HPDE6-E6E7 (cell line): ENCODE data around the gene PKD1.

Experiments used
- DNase-seq: peaks from one replicate; pipeline ENCODE4 v3.0.0; 2011; ENCODE audit warnings: missing footprints; ENCODE audit errors: extremely low spot score

Gene PKD1

DNA sequence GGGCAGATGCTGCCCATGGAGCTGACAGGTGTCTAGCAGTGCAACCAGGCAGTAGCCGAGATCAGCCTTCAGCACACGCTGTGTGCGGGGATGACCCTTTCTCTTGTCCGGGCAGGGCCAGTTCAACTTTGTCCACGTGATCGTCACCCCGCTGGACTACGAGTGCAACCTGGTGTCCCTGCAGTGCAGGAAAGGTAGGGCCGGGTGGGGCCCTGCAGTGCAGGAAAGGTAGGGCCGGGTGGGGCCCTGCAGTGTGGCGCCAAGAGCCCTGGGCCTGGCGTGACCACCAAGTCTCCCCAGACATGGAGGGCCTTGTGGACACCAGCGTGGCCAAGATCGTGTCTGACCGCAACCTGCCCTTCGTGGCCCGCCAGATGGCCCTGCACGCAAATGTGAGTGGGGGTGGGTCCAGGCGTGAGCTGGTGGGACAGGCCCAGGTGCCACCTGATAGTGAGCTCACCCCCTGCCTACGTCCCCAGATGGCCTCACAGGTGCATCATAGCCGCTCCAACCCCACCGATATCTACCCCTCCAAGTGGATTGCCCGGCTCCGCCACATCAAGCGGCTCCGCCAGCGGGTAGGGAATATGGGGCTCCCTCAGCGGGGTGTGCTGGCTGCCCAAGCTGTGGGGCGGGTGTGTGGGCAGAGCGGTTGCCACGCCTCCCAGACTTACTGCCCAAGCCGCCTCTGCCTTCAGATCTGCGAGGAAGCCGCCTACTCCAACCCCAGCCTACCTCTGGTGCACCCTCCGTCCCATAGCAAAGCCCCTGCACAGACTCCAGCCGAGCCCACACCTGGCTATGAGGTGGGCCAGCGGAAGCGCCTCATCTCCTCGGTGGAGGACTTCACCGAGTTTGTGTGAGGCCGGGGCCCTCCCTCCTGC is 47.7 kb downstream of the PKD1 start:
- no peak for DNase-seq

DNA sequence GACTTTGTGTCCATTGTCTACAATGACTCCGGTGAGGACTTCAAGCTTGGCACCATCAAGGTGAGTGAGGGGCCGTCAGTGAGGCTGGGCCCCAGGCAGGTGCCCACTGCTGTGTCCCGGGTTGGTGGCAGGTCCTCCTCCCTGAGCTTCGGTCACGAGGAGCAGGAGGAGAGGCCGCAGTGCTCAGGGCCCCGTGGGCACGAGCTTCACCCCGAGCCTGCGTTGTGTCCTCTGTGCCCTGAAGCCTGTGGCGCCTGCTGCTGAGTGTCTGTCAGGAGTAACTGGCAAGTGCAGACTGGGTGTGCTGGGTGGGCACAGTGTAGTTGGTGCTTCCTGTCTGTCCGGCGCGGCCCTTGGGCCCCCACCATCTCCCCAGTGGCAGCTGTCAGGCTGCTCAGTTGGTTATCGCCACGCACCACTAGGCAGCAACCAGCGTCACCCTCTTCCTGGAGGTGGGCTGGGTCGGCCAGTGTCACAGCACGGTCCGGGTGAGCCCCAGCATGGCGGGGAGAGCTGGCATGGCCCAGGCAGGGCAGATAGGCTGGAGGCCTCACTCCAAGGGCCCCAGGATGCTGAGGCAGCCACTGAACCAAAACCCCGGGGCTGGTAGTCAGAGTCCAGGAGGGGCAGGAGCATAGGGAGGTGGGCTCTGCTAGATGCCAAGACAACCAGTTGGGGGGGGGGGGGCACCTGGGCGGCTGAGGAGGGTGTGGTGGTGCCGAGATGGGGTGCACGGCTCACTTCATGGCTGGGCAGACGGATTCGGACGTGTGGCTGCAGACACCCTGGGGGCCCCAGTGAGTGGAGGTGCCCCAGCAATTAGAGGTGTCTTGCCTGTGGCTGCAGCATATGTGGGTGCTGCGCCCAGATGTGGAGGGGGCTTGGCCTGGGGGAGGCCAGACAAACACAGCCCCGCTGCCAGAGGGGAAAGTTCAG is 48.6 kb downstream of the PKD1 start:
- no peak for DNase-seq

DNA sequence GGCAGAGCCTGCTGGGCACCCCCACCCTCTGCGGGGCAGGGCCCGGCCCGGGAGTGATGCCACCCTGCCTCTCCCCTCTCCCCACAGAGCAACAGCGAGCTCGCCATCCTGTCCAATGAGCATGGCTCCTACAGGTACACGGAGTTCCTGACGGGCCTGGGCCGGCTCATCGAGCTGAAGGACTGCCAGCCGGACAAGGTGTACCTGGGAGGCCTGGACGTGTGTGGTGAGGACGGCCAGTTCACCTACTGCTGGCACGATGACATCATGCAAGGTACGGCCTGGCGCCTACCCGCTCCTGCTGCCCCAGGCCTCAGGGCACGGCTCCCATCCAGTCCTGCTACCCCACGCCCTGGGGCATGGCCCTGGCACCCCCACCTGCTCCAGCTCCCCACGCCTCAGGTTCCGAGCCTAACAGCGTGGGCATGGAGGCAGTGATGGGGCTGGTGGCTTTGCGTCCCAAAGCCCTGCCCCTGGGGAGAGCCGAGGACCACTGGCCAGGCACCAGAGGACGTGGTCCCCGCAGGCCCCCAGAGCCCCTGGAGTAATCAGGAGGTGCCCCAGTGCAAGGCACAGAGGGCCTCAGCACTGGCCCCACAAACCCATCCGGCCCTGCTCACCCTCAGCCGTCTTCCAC is 49.5 kb downstream of the PKD1 start:
- no peak for DNase-seq

DNA sequence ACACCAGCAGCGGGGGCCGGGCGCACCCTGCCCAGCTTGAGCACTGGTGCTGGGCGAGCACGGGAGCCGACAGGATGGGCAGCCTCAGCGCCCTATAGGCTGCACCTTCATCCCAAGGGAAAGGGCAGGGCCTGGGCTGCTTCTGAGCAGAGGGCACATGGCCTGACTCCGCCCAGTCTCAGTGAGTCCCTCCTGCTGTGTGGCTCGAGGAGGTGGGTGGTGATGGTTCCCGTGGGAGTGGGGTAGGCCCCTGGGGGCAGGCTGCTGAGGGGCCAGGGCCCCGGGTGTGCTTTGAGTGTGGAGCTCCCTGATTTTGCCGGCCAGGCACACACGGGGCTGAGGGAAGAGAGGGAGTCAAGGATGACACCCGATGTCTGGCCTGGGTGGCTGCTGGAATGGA is 50.0 kb downstream of the PKD1 start:
- DNase-seq = no peak

DNA sequence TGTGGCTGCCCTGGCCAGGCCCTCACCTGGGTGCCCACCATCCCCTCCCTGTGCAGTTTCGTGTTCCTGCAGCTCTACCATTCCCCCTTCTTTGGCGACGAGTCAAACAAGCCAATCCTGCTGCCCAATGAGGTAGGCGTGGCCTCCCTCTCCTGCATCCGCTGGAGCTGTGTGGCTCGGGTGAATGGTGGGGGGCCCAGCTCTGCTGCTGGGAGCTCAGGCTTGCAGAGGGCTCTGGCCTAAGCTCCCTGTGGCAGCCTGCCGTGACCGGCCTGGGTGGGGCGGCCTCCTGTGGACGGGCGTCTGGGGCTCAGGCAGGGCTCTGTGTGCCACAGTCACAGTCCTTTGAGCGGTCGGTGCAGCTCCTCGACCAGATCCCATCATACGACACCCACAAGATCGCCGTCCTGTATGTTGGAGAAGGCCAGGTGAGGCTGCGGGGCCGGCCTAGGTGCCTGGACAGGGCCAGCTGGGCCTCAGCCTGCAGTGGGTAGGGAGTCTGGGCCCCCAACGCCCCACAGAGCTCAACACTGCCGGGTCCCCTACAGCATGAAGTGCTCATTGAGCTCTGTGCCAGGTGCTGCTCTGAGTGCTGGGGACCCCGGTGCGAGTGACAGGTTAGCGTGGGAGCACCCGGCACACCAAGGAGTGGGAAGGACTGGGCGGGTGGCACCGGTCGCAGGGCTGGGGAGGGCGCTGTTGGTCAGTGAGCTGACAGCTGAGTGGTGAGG is 50.6 kb downstream of the PKD1 start:
- no peak for DNase-seq

DNA sequence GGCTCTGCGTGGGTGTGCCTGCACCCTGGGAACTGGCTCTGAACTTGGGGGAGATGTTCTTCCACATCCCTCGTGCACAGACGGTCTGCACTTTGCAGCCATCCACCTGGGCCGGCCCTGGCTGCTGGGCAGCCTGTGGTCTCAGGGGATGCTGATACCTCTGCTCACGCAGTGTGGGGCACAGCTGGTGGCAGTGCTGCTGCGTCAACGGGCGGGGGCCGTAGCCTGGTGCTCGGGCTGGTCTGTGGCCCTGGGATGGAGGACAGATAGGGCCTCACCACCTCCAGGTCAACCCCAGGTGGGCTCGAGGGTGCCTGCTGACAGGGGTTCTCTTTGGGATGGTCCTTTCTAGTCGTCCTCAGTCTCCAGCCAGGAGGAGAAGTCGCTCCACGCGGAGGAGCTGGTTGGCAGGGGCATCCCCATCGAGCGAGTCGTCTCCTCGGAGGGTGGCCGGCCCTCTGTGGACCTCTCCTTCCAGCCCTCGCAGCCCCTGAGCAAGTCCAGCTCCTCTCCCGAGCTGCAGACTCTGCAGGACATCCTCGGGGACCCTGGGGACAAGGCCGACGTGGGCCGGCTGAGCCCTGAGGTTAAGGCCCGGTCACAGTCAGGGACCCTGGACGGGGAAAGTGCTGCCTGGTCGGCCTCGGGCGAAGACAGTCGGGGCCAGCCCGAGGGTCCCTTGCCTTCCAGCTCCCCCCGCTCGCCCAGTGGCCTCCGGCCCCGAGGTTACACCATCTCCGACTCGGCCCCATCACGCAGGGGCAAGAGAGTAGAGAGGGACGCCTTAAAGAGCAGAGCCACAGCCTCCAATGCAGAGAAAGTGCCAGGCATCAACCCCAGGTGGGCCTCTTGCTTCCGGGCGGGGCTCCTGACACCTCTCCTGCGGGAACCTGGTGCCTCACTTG is 51.6 kb downstream of the PKD1 start:
- no peak for DNase-seq

DNA sequence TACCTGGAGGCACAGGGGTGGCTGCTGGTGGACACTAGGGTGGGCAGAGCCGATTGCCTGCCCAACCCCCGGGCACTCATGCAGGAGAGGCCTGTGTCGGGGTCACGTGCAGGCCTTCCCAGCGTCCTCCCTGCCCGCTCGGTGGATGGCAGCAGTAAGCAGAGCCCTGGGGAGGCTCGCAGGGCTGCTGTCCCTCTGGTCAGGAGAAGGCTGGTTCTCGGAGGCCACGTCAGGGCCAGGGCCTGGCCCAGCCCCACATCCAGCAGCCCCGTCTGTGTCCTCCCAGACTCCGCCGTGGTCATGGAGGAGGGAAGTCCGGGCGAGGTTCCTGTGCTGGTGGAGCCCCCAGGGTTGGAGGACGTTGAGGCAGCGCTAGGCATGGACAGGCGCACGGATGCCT is 52.3 kb downstream of the PKD1 start:
- DNase-seq = no peak

DNA sequence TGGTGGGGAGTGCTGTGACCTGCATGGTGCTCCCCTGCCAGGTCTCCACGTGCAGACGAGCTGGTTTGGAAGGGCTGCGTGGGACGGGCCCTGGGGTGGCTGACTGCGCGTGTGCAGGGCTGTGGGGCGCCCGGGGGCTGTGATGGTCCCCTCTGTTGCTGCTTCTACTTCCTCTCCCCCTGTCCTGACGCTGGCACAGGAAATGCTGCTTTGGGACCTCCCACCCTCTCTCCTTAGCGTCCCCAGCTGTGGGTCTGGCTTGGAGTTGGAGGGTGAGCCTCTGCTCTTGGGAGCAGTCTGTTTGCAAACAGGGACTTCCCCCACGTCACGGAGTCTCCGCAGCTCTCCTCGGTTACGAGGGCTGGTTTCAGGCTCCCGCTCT is 52.7 kb downstream of the PKD1 start:
- DNase-seq = no peak

DNA sequence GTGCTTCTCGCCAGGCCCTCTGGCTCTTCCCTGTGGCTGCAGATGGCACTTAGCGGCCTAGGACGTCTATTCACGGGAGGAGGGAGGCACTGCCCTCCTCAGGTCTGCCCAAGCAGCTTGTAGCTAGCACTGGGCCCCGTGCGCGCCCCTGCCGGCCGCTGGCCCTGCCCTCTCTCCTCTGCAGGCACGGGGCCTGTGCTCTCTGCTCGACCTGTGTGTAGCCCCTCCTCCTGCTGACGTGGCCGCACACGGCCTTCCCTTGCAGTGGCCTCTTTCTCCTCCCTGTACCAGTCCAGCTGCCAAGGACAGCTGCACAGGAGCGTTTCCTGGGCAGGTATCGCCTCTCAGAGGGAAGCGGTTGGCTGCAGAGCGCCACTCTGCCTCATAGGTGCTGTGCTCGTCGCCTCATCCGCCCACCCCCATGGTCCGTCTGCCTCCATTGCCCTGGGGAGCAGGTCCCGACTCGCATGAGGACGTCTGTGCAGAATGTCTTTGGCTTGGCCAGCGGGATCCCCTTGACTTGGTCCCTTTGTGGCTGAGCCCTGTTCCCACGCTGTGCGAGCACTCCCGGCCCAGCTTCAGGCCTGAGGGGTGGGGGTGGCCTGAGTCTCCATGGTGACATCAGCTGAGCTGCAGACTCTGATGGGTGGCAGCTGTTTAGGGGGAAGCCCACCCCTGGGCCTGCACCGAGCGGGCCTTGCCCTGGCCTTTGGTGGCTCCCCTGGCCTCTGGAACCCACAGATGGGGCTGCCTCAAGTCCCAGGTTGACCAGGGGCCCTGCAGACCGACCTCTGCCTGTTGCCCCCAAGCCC is 53.3 kb downstream of the PKD1 start:
- no peak for DNase-seq

DNA sequence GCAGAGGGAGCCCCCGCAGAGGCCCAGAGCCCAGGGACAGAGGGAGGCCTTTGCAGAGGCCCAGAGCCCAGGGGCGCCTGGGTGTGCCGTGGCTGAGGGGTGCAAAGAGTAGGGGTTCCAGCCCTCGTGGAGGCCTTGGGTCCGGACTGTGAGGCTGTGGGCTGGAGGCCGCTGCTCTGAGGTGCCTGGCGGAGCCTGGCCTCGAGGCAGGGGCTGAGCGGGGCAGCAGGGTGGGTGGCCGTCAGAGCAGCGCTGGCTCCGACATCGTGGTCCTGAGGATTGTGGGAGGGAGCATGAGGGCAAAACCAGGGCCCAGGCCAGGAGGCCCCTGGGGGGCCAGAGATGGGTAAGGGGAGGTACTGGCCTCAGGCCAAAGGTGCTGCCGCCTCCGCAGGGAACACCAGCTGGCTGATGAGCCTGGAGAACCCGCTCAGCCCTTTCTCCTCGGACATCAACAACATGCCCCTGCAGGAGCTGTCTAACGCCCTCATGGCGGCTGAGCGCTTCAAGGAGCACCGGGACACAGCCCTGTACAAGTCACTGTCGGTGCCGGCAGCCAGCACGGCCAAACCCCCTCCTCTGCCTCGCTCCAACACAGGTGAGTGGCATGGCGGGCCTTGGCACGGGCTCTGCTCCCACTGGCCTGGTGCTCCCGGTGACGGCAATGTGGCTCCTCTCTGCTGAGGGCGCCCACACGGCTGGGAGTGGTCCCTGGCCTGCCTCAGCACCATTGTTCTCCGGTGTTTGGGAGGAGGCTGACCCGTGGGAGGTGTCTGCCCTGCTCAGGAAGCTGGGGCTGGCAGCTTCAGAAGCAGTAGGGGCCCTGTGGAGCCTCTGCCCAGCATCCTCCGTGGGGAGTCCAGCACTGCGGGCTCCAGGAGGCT is 54.3 kb downstream of the PKD1 start:
- DNase-seq = no peak

DNA sequence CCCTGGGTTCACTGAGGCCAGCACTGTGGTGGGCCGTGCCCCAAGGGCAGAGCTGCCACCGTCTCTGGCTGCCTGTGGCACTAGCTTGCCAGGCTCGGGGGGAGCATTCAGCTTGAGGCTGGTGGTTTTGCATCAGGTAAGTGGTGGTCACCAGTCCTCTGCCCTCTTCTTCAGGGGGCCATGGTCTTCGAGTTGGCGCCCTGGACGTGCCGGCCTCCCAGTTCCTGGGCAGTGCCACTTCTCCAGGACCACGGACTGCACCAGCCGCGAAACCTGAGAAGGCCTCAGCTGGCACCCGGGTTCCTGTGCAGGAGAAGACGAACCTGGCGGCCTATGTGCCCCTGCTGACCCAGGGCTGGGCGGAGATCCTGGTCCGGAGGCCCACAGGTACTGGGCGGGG is 55.7 kb downstream of the PKD1 start:
- no peak for DNase-seq

DNA sequence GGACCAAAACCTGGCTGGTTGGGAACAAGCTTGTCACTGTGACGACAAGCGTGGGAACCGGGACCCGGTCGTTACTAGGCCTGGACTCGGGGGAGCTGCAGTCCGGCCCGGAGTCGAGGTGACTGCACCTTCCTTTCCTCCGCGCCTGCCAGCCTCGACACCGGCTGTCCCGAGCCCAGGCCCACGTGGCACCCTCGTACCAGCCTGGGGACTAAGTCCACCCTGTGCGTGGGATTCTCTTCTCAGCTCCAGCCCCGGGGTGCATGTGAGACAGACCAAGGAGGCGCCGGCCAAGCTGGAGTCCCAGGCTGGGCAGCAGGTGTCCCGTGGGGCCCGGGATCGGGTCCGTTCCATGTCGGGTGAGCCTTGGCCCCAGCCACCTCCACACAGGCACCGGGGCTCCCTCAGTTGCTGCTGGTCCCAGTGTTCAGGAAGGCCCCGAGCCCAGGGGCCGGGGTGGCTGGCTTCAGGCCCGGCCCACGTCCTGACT is 56.3 kb downstream of the PKD1 start:
- no peak for DNase-seq

DNA sequence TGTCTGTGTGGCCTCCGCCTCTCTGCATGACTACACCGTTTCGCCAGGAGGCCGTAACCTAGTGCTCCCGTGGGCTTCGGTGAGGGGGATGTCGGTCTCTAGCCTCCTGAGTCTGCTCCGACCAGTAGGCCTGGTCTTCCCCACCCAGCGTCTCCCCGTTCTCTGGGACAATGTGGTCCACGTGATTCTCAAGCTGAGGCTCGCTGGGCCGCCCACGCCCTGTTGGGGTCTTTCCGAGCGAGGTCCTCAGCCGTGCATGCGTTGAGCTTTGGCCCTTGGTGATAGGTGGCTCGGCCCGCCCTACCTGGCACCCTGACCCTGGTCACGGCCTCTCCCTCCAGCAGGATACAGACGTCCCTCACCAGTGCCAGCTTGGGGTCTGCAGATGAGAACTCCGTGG is 57.0 kb downstream of the PKD1 start:
- no peak for DNase-seq

DNA sequence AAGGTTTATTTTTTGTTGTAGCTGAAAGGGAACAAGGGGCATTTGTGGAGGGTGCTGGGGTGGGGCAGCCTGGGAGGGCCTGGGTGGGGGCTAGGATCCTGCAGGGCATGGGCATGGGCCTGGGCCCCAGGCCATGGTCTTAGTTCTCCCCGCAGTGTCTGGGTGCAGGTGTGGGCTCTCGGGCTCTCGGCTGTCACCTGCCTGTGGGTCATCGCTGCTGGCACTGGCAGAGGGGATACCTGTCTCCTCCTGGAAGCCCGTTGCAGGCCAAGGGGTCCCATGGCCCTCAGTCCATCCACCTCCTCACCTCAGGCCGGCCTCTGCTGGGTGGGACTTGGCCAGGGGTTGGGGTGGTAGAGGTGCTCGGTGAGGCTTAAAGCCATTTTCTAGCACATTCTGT is 57.6 kb downstream of the PKD1 start:
- DNase-seq = no peak

DNA sequence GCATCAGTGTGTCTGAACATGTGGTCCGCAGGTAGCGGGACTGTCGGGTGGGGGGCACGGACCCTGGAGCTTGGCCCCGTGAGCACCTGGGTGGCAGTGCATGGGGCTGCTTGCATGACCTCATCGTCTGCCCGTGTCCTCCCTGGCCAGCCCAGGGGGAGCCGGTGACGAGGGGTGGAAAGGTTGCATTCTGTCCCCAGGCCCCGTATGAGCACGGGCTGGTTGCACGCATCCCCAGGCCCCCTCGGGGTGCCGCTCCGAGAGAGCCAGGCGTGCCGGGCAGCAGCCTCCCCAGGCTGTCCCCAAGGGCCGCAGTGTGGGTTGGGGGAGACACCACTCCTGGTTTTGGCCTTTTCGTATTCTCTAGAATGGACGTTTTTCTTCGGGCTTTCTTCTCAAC is 58.0 kb downstream of the PKD1 start:
- no peak for DNase-seq

DNA sequence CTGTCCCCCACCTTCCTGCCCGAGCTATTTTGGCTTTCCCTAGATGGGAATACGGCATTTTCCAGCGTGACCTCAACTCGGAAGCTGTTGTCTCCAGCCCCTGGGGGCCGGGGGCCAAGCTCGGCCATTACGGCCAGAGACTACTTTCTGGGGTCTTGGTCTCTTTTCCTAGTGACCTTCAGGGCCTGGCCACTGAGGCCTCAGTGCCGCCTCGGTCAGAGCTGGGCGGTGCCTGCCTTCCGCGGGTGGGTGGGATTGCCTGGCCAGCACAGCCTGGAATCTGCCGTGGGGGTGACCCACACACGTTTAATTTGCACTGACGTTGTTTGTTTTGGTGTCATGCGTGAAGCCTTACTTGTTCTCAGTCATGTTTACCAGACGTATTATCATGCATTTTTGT is 58.7 kb downstream of the PKD1 start:
- DNase-seq = no peak

DNA sequence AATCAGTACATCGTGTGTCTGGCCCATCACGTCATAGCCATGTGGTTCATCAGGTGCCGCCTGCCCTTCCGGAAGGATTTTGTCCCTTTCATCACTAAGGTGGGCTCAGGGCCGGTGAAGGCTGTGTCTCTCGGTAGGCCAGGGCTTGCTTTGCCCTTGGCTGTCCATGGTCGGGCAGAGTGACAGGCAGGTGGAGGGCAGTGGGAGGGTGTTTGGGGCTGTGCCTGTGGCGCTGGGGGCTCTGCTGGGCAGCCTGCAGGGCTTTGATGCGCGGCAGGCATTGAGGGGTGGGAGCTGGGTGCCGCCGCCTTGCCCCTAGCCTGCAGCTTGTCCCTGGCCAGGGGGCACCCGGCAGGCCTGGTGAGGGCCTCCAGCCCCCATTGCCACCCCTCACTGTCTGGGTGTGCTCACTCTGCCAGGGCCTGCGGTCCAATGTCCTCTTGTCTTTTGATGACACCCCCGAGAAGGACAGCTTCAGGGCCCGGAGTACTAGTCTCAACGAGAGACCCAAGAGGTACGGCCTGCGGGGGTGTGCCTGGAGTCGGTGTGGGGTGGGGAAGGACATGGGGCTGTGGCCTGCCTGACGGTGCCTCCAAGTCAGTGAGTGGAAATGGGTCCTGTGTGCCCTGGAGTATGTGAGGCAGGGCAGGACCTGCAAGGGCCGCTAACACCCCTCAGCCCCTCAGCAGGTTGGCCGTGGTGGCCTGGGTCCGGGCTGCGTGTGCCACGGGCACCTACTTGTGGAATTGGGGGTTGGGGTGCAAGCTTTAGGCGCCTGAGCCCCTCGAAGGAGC is 59.4 kb downstream of the PKD1 start:
- no peak for DNase-seq

DNA sequence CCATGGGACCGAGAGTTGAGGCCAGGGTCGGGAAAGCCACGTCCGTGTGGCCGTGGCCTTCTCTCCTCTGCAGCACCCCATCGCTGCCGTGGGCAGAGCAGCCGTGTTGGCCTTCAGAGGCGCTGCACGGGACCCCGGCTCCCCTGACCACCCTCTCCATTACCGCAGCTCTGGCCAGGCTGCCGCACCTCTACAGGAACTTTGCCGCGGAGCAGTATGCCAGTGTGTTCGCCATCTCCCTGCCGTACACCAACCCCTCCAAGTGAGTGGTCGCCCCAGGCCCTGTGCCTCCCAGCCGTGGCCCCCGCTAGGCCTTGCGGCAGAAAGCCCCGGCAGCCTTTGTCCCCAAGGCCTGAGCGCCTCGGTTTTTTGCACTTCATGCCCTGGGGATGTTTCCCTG is 60.1 kb downstream of the PKD1 start:
- no peak for DNase-seq
